ENCODE data around the gene CELF3.

- no peak for TF ChIP-seq CTCF (IDR thresholded peaks at IDR 0.05)
- TF ChIP-seq POLR2A (IDR thresholded peaks at IDR 0.05), result no peak
Measured at GRCh38 chr1:151716405-151716762, 219 bp downstream of the CELF3 start.

All from thyroid gland (tissue), 4 donors.